Muscle layer of colon (tissue), 2 donors: ENCODE results near the gene CHFR.
"Not testable (repeated sequence)": the region's sequence is repeated elsewhere in the genome, so short reads cannot be mapped to it uniquely, and the experiment has no call there.

Experiments
- H3K27ac ChIP-seq: one replicate; pipeline ENCODE4 v1.7.0; 2013; ENCODE audit warnings: low read depth, mild to moderate bottlenecking, low read length, moderate library complexity
- H3K27me3 ChIP-seq, 2 donors: one replicate each; pipeline ENCODE4 v1.7.0; 2013; ENCODE audit warnings: low read length in 2 of 2, mild to moderate bottlenecking in 2 of 2; ENCODE audit not compliant: insufficient read depth in 2 of 2, control insufficient read depth in 1 of 2
- H3K36me3 ChIP-seq: one replicate; pipeline ENCODE4 v1.7.0; 2013; ENCODE audit warnings: mild to moderate bottlenecking, low read length; ENCODE audit not compliant: insufficient read depth
- H3K4me1 ChIP-seq: one replicate; pipeline ENCODE4 v1.7.0; 2013; ENCODE audit warnings: mild to moderate bottlenecking, low read length; ENCODE audit not compliant: insufficient read depth
- H3K4me3 ChIP-seq, 2 donors: one replicate each; pipeline ENCODE4 v1.7.0; 2013; ENCODE audit warnings: low read length in 2 of 2, low read depth in 1 of 2, mild to moderate bottlenecking in 1 of 2, moderate library complexity in 1 of 2
- H3K9ac ChIP-seq: one replicate; pipeline ENCODE4 v1.7.0; 2013; ENCODE audit warnings: low read length
- H3K9me3 ChIP-seq: one replicate; pipeline ENCODE4 v1.7.0; 2013; ENCODE audit warnings: mild to moderate bottlenecking, low read length
- donor health status: abdominal sarcoma.
- donor health status: Adenocarcinoma of cecum.

The CHFR gene

DNA sequence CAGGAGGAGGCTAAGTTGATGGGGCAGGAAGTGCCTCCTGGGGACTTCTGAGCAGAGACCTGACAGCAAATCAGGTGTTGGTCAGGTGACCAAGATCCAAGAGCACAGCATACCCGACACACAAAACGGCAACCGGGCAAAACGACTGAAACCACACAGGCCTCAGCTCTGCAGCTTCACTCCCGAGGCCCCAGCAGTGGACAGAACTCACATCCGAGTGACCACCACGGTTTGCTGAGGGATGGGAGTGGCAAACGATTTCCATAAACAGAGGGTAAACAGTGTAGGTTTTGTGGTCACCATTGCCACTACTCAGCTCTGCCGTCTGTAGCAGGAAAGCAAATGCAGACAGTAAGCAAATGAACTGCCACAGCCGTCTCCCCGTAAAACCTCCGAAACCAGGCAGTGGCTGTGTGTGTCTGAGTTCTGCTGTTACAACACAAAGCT, 14.4 kb downstream of the CHFR start:
- Histone ChIP-seq H3K27ac (no peak overlapping the region), H3K4me1 (no peaks in the 10 kb centered on the region), H3K9ac (no peak overlapping the region), H3K4me3 (no peak overlapping the region), H3K9me3 (no peaks in the 10 kb centered on the region), H3K36me3 (peaks cover 45% of the 10 kb centered on the region), H3K27me3 (no peaks in the 10 kb centered on the region)

DNA sequence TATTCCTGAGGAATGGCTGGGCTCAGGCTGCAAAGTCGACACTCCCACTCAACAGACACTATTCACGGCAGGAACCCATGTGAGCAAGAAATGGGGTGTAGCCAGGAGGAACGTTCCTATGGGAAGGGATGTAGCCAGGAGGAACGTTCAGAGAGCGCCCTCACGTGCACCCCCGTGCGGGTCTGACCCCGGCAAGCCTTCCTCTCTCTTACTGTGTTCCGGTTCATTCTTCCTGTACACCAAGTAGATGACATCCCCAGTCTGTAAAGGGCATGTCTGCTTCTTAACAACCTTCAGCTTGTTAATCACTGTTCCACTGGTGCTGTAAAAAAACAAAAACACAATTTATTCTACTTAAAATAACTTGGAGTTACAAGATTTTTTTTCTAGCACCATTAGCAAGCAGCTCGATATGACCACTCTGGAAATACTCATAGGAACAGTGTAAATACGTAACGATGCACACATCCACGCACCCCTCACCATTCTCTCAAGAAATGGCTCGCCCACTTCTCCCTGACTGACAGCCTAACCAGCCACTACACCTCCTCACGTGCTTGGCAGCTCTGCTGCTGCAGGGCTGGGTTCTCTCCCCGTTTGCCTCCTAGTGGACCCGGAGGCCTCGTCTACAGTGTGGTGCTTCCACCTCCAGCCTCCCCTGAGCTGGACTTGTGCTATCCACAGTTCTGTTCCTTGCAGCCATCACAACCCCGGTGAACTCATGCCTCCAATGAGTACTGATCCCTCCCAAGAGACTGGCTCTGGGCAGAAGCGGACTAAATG, 15.1 kb downstream of the CHFR start:
- no peaks in the 10 kb centered on the region for H3K9me3 ChIP-seq
- H3K36me3 ChIP-seq: peaks cover 47% of the 10 kb centered on the region
- H3K27me3 ChIP-seq: no peaks in the 10 kb centered on the region
- H3K9ac ChIP-seq: no peak overlapping the region
- H3K27ac ChIP-seq: no peak overlapping the region
- no peaks in the 10 kb centered on the region for H3K4me1 ChIP-seq
- no peak overlapping the region for H3K4me3 ChIP-seq

DNA sequence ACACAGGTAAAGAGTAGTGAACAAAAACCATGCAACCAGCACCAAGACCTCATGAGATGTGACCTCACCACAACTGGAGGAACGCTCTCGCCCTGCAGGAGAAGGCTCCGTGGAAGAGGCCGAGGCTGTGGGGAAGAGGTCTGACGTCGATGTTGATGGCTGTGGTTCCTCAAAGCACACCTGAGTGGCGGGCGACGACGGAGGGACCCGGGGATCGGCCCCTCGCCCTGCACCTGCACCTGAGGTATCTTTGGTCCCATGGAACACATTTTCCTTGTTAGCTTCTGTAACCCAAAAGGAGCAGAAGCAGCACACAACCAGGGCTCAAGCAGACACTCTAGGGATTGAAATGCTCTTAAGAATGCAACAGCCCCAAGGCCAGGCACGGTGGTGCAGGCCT, 17.9 kb downstream of the CHFR start:
- Histone ChIP-seq H3K36me3 (peaks cover 40% of the 10 kb centered on the region), H3K9ac (no peak overlapping the region), H3K27ac (no peak overlapping the region), H3K9me3 (no peaks in the 10 kb centered on the region), H3K4me1 (no peaks in the 10 kb centered on the region), H3K4me3 (no peak overlapping the region), H3K27me3 (no peaks in the 10 kb centered on the region)

DNA sequence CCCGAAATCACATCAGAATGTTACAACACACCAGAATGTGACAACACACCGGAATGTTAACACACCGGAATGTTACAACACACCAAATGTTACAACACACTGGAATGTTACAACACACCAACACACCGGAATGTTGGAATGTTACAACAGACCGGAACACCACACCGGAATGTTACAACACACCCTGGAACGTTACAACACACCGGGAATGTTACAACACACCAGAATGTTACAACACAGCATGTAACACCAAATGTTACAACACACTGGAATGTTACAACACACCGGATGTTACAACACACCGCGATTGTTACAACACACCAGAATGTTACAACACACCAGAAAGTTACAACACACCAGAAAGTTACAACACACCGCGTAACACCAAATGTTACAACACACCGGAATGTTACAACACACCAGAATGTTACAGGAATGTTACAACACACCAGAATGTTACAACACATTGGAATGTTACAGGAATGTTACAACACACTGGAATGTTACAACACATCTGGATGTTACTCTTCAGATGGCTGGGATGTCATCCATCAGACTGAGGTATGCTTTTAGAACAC, 21.1 kb downstream of the CHFR start:
- no peaks in the 10 kb centered on the region for H3K4me1 ChIP-seq
- no peak overlapping the region for H3K9ac ChIP-seq
- H3K9me3 ChIP-seq: no peaks in the 10 kb centered on the region
- H3K27ac ChIP-seq: no peak overlapping the region
- H3K36me3 ChIP-seq: peaks cover 28% of the 10 kb centered on the region
- H3K4me3 ChIP-seq: no peak overlapping the region
- no peaks in the 10 kb centered on the region for H3K27me3 ChIP-seq

DNA sequence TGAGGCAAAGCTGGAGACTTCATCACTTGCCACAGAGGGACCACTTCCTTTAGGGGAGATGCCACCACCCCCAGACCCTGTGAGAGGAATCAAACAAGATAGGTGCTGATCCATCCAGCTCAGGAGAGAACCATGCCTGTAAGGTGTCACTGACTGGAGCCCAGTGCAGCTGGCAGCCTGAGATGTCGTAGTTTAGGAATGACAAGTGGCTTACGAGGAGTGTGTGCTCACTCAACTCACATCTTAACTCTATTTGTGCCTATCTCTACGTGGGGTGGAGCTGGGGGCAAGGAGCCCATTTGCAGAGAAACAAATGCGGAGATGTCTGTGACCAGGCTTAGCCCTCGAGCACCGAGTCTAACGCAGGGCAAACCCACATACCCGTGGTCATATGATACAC, 25.8 kb downstream of the CHFR start:
- Histone ChIP-seq H3K4me3 (no peak overlapping the region), H3K9me3 (no peaks in the 10 kb centered on the region), H3K36me3 (peaks cover 45% of the 10 kb centered on the region), H3K4me1 (no peaks in the 10 kb centered on the region), H3K27me3 (no peaks in the 10 kb centered on the region), H3K27ac (no peak overlapping the region), H3K9ac (no peak overlapping the region)

DNA sequence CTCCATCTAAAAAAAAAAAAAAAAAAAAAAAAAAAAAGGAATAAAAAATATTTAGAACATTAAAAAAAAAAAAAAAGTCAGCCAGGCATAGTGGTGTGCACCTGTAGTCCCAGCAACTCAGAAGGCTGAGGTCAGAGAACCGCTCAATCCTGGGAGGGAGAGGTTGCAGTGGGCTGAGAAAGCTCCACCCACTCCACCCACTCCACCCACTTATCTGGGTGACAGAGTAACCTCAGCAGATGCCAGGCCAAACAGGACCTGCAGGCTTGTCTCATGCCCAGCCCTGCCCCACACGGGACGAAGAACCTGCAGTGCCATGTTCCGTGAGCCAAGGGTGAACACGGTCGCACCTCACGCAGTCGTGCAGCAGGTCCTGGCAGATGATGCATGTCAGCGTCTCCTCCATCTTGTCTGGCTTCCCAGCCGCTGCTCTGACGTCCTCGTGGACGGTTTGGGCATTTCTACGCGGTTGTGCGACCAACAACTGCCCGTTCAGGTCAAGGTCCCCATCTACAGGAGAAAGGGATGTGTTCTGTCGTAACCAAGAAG, 28.6 kb downstream of the CHFR start:
- peaks cover 59% of the 10 kb centered on the region for H3K36me3 ChIP-seq
- H3K27ac ChIP-seq: no peak overlapping the region
- no peak overlapping the region for H3K4me3 ChIP-seq
- no peaks in the 10 kb centered on the region for H3K4me1 ChIP-seq
- H3K9me3 ChIP-seq: no peaks in the 10 kb centered on the region
- H3K9ac ChIP-seq: no peak overlapping the region
- no peaks in the 10 kb centered on the region for H3K27me3 ChIP-seq

DNA sequence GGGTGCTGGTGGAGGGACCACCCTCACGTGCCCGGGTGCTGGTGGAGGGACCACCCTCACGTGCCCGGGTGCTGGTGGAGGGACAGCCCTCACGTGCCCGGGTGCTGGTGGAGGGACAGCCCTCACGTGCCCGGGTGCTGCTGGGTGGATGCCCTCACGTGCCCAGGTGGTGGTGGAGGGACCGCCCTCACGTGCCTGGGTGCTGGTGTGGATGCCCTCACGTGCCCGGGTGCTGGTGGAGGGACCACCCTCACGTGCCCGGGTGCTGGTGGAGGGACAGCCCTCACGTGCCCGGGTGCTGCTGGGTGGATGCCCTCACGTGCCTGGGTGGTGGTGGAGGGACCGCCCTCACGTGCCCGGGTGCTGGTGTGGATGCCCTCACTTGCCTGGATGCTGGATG, 30.4 kb downstream of the CHFR start:
- H3K27ac ChIP-seq, H3K9me3 ChIP-seq, H3K4me3 ChIP-seq, H3K4me1 ChIP-seq, H3K27me3 ChIP-seq, H3K9ac ChIP-seq: not testable (repeated sequence)
- peaks cover 72% of the 10 kb centered on the region for H3K36me3 ChIP-seq

DNA sequence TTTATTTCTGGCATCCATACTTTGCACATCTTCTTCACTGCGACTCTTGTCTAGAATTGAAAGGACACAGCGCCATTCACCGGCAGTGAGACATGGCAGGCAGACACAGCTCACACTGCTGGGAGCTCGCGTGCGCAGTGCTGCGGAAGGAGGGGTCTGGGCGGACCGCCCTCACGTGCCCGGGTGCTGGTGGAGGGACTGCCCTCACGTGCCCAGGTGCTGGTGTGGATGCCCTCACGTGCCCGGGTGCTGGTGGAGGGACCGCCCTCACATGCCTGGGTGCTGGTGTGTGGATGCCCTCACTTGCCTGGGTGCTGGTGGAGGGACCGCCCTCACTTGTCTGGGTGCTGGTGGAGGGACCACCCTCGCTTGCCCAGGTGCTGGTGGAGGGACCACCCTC, 30.8 kb downstream of the CHFR start:
- H3K36me3 ChIP-seq: peaks cover 72% of the 10 kb centered on the region
- no peaks in the 10 kb centered on the region for H3K27me3 ChIP-seq
- H3K4me3 ChIP-seq: no peak overlapping the region
- no peak overlapping the region for H3K9ac ChIP-seq
- no peaks in the 10 kb centered on the region for H3K9me3 ChIP-seq
- no peak overlapping the region for H3K27ac ChIP-seq
- no peaks in the 10 kb centered on the region for H3K4me1 ChIP-seq

DNA sequence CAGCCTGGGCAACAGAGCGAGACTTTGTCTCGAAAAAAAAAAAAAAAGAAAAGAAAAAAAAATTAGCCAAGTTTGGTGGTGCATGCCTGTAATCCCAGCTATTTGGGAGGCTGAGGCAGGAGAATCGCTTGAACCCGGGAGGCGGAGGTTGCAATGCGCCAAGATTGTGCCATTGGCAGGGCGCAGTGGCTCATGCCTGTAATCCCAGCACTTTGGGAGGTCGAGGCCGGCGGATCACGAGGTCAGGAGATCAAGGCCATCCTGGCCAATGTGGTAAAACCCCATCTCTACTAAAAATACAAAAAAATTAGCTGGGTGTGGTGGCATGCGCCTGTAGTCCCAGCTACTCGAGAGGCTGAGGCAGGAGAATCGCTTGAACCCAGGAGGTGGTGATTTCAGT, 32.2 kb downstream of the CHFR start:
- H3K4me1 ChIP-seq: not testable (repeated sequence)
- peaks cover 69% of the 10 kb centered on the region for H3K36me3 ChIP-seq

DNA sequence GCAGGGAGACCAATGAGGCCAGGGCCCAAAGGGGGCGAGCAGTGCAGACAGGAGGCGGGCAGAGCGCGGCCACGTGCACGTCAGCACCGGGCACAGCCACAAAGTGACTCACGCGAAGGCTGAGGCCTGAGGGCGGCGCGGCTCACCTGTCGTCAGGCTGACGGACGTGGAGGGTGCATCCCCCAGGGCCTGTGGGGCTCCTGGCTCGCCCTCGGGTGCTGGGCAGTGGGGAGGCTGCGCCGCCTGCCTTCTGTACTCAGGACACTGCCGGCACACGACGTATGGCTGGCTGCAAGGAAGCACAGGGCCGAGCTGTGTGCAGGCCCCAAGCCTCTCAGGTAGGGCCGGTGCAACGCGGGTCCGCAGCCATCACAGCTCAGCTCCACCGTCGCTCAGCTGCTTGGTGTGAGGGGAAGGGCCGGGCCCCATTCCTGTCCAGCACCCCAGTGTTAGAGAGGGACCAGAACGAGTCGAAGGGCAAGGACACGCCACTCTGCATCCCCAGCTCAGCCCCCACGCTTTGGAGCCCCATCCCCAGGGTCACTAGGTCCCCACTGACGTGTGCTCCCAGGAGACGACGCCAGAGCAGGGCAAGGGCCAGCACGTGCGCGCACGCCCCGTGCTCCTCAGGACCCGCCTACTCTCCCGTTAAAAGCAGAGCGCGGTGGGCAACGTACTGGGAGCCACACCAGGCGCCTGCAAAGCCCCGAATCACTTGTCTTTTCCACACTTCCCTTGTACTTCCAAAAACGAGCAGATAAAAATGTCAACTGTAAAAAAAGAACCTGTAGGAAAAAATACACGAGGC, 33.9 kb downstream of the CHFR start:
- H3K27ac ChIP-seq: no peak overlapping the region
- H3K27me3 ChIP-seq: no peaks in the 10 kb centered on the region
- peaks cover 65% of the 10 kb centered on the region for H3K36me3 ChIP-seq
- H3K4me3 ChIP-seq: no peak overlapping the region
- H3K9me3 ChIP-seq: no peaks in the 10 kb centered on the region
- no peaks in the 10 kb centered on the region for H3K4me1 ChIP-seq
- H3K9ac ChIP-seq: no peak overlapping the region

More for the DNA sequence above, 32.2 kb downstream of the CHFR start:
- H3K27ac ChIP-seq, H3K4me3 ChIP-seq, H3K9ac ChIP-seq, H3K9me3 ChIP-seq, H3K27me3 ChIP-seq: not testable (repeated sequence)

DNA sequence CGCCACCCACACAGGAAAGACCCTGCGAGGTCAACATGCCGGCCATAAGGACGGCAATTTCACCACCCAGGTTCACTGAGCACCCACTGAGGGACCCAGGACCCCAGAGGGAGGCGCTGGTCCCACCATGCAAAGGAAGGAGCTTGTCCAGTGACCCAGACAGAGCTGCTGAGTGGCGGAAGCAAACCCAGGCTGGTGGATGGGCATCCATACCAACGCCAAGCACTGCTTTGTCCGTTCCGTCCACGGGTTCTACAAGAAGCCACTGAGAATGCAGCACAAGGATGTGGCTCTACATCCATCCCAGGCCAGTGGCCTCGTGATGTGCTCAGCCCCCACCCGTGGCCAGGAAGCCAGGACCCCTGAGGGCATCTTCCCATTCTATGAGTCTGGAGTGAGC, 34.9 kb downstream of the CHFR start:
- H3K4me3 ChIP-seq: no peak overlapping the region
- H3K4me1 ChIP-seq: no peaks in the 10 kb centered on the region
- H3K9ac ChIP-seq: no peak overlapping the region
- peaks cover 68% of the 10 kb centered on the region for H3K36me3 ChIP-seq
- H3K9me3 ChIP-seq: no peaks in the 10 kb centered on the region
- no peak overlapping the region for H3K27ac ChIP-seq
- no peaks in the 10 kb centered on the region for H3K27me3 ChIP-seq
